Neural cell (in vitro differentiated cells): ENCODE measurements around the gene DDX54. TPM values are rescaled to one million over a fixed set of nuclear protein-coding genes. Genes with fewer than 3 reads are reported as not detected.

ENCODE experiments used
- H2AFZ ChIP-seq: fragments of 200-600, 300-800 bp; sonication (generic), shearing (Covaris generic); 2 replicates; pipeline ENCODE4 v1.6.0; 2014; ENCODE audit warnings: low read depth, mild to moderate bottlenecking, antibody characterized with exemption, low read length, moderate library complexity
- H3F3A ChIP-seq: fragments of 200-600 bp; shearing (Covaris generic); 2 replicates; pipeline ENCODE4 v1.6.1; 2016; ENCODE audit warnings: mild to moderate bottlenecking, moderate library complexity, mixed read lengths, antibody characterized with exemption, low read length; ENCODE audit not compliant: insufficient read depth, poor library complexity, severe bottlenecking
- H3K27ac ChIP-seq: fragments of 200-600, 300-800 bp; sonication (generic), shearing (Covaris generic); 2 replicates; pipeline ENCODE4 v1.5.1; 2014; ENCODE audit warnings: mild to moderate bottlenecking, low read length, moderate library complexity
- H3K27me3 ChIP-seq: fragments of 300-800, 200-600 bp; sonication (generic), shearing (Covaris generic); 2 replicates; pipeline ENCODE4 v1.6.0; 2014; ENCODE audit warnings: mild to moderate bottlenecking, low read depth, low read length, moderate library complexity; ENCODE audit not compliant: insufficient read depth
- H3K36me3 ChIP-seq: fragments of 300-800, 200-600 bp; sonication (generic), shearing (Covaris generic); 2 replicates; pipeline ENCODE4 v1.5.1; 2014; ENCODE audit warnings: mild to moderate bottlenecking, antibody characterized with exemption, low read length, moderate library complexity; ENCODE audit not compliant: insufficient read depth
- H3K4me2 ChIP-seq: fragments of 300-800, 200-600 bp; sonication (generic), shearing (Covaris generic); 2 replicates; pipeline ENCODE4 v1.6.0; 2014; ENCODE audit warnings: mild to moderate bottlenecking, low read length
- H3K4me3 ChIP-seq: fragments of 300-800, 200-600 bp; sonication (generic), shearing (Covaris generic); 2 replicates; pipeline ENCODE4 v1.5.1; 2014; ENCODE audit warnings: mild to moderate bottlenecking, low read length, moderate library complexity
- H3K79me2 ChIP-seq: fragments of 200-600 bp; shearing (Covaris generic); replicated peaks from 2 replicates; pipeline ENCODE4 v1.6.0; 2014; ENCODE audit warnings: mild to moderate bottlenecking, low read length, moderate library complexity; ENCODE audit not compliant: insufficient read depth
- H3K9ac ChIP-seq: fragments of 300-800, 200-600 bp; sonication (generic), shearing (Covaris generic); 2 replicates; pipeline ENCODE4 v1.6.1; 2016; ENCODE audit warnings: mild to moderate bottlenecking, low read length, mixed read lengths
- H3K9me2 ChIP-seq: fragments of 200-600 bp; shearing (Covaris generic); 2 replicates; pipeline ENCODE4 v1.6.1; 2016; ENCODE audit warnings: mild to moderate bottlenecking, low read length, mixed read lengths; ENCODE audit not compliant: insufficient read depth
- H3K9me3 ChIP-seq: fragments of 200-600, 300-800 bp; sonication (generic), shearing (Covaris generic); 2 replicates; pipeline ENCODE4 v1.6.1; 2016; ENCODE audit warnings: mild to moderate bottlenecking, mixed run types, low read length, moderate library complexity, mixed read lengths
- H4K20me1 ChIP-seq: fragments of 200-600 bp; shearing (Covaris generic); 2 replicates; pipeline ENCODE4 v1.6.1; 2016; ENCODE audit warnings: mild to moderate bottlenecking, mixed run types; ENCODE audit not compliant: insufficient read depth
- EP300 ChIP-seq: fragments of 450-650 bp; conservative IDR thresholded peaks from 2 replicates; pipeline ENCODE4 v1.6.1; 2014; ENCODE audit warnings: antibody characterized with exemption, mild to moderate bottlenecking, moderate library complexity; ENCODE audit not compliant: poor library complexity, severe bottlenecking
- EZH2 ChIP-seq: fragments of 200-600, 300-800 bp; shearing (Covaris generic), sonication (generic); IDR thresholded peaks from 2 replicates; pipeline ENCODE4 v1.6.1; 2014; ENCODE audit warnings: antibody characterized with exemption, low read length, borderline replicate concordance, mild to moderate bottlenecking; ENCODE audit not compliant: insufficient read depth, poor library complexity, severe bottlenecking
- MXI1 ChIP-seq: fragments of 450-650 bp; conservative IDR thresholded peaks from 2 replicates; pipeline ENCODE4 v1.6.1; 2014; ENCODE audit warnings: antibody characterized with exemption, mild to moderate bottlenecking; ENCODE audit not compliant: poor library complexity, severe bottlenecking
- POLR2AphosphoS5 ChIP-seq: IDR thresholded peaks from 2 replicates; pipeline ENCODE4 v1.6.1; 2012
- RAD21 ChIP-seq: fragments of 450-650 bp; conservative IDR thresholded peaks from 2 replicates; pipeline ENCODE4 v1.6.1; 2014; ENCODE audit warnings: antibody characterized with exemption, mild to moderate bottlenecking, moderate library complexity
- SMC3 ChIP-seq: fragments of 450-650 bp; conservative IDR thresholded peaks from 2 replicates; pipeline ENCODE4 v1.6.1; 2014; ENCODE audit warnings: antibody characterized with exemption, mild to moderate bottlenecking, moderate library complexity; ENCODE audit not compliant: poor library complexity
- TAF1 ChIP-seq: IDR thresholded peaks from 2 replicates; pipeline ENCODE4 v1.6.1; 2012; ENCODE audit warnings: low read depth
- polyA plus RNA-seq: library from polyadenylated mRNA; depleted of rRNA; stranded (reverse); fragments of >200 nt; gene quantifications from 2 replicates; pipeline ENCODE4 v1.2.3, GENCODE V29; 2014
- TF ChIP-seq, protein P1 (sequence below): fragments of 450-650 bp; IDR thresholded peaks from 2 replicates; pipeline ENCODE4 v1.5.1; 2014; ENCODE audit warnings: antibody characterized with exemption, mild to moderate bottlenecking, moderate library complexity; ENCODE audit not compliant: poor library complexity, severe bottlenecking
- TF ChIP-seq, protein P2 (sequence below): IDR thresholded peaks from 2 replicates; pipeline ENCODE4 v1.6.1; 2012; ENCODE audit warnings: borderline replicate concordance

DDX54 gene
- polyA plus RNA-seq, 1 donor from 2014 or later: 63.3 TPM

GRCh38 chr12:113197518-113198077, 12.3 kb upstream of the DDX54 start:
- Histone ChIP-seq H3K9me2 (no peaks in the 10 kb centered on the region), H2AFZ (no peak overlapping the region), H3K4me3 (no peak overlapping the region), H4K20me1 (no peaks in the 10 kb centered on the region), H3K79me2 (no peaks in the 10 kb centered on the region), H3K27ac (no peak overlapping the region), H3F3A (no peaks in the 10 kb centered on the region), H3K9me3 (no peaks in the 10 kb centered on the region), H3K27me3 (no peaks in the 10 kb centered on the region), H3K36me3 (no peaks in the 10 kb centered on the region), H3K4me2 (no peak overlapping the region), H3K9ac (no peak overlapping the region)
- TF ChIP-seq, protein P1, sequence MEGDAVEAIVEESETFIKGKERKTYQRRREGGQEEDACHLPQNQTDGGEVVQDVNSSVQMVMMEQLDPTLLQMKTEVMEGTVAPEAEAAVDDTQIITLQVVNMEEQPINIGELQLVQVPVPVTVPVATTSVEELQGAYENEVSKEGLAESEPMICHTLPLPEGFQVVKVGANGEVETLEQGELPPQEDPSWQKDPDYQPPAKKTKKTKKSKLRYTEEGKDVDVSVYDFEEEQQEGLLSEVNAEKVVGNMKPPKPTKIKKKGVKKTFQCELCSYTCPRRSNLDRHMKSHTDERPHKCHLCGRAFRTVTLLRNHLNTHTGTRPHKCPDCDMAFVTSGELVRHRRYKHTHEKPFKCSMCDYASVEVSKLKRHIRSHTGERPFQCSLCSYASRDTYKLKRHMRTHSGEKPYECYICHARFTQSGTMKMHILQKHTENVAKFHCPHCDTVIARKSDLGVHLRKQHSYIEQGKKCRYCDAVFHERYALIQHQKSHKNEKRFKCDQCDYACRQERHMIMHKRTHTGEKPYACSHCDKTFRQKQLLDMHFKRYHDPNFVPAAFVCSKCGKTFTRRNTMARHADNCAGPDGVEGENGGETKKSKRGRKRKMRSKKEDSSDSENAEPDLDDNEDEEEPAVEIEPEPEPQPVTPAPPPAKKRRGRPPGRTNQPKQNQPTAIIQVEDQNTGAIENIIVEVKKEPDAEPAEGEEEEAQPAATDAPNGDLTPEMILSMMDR: no peak
- TF ChIP-seq EZH2 (no peak), SMC3 (no peak), TAF1 (no peak), MXI1 (no peak), POLR2AphosphoS5 (no peak), EP300 (no peak), RAD21 (no peak)
- TF ChIP-seq, protein P2, sequence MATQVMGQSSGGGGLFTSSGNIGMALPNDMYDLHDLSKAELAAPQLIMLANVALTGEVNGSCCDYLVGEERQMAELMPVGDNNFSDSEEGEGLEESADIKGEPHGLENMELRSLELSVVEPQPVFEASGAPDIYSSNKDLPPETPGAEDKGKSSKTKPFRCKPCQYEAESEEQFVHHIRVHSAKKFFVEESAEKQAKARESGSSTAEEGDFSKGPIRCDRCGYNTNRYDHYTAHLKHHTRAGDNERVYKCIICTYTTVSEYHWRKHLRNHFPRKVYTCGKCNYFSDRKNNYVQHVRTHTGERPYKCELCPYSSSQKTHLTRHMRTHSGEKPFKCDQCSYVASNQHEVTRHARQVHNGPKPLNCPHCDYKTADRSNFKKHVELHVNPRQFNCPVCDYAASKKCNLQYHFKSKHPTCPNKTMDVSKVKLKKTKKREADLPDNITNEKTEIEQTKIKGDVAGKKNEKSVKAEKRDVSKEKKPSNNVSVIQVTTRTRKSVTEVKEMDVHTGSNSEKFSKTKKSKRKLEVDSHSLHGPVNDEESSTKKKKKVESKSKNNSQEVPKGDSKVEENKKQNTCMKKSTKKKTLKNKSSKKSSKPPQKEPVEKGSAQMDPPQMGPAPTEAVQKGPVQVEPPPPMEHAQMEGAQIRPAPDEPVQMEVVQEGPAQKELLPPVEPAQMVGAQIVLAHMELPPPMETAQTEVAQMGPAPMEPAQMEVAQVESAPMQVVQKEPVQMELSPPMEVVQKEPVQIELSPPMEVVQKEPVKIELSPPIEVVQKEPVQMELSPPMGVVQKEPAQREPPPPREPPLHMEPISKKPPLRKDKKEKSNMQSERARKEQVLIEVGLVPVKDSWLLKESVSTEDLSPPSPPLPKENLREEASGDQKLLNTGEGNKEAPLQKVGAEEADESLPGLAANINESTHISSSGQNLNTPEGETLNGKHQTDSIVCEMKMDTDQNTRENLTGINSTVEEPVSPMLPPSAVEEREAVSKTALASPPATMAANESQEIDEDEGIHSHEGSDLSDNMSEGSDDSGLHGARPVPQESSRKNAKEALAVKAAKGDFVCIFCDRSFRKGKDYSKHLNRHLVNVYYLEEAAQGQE: no peak

GRCh38 chr12:113196990-113197389, 11.7 kb upstream of the DDX54 start:
- H3K36me3 ChIP-seq: no peaks in the 10 kb centered on the region
- H4K20me1 ChIP-seq: no peaks in the 10 kb centered on the region
- H3K9me3 ChIP-seq: no peaks in the 10 kb centered on the region
- no peaks in the 10 kb centered on the region for H3K79me2 ChIP-seq
- no peaks in the 10 kb centered on the region for H3K9me2 ChIP-seq
- H3K4me3 ChIP-seq: no peak overlapping the region
- H3K4me2 ChIP-seq: no peak overlapping the region
- no peak for TF ChIP-seq TAF1
- TF ChIP-seq, protein P1: peak; percentile 33
- H3K27me3 ChIP-seq: no peaks in the 10 kb centered on the region
- no peaks in the 10 kb centered on the region for H3F3A ChIP-seq
- no peak overlapping the region for H3K27ac ChIP-seq
- H3K9ac ChIP-seq: no peak overlapping the region
- H2AFZ ChIP-seq: no peak overlapping the region
